HAP-1 (cell line): ENCODE measurements around the gene PPY.
A peak's percentile ranks its signal among the peaks of the same experiment; 100 is the strongest.
"Not testable (repeated sequence)": the region's sequence is repeated elsewhere in the genome, so short reads cannot be mapped to it uniquely, and the experiment has no call there.

Experiments used
- DNase-seq, 2 experiments: peaks; one replicate each; pipeline ENCODE4 v3.0.0-alpha.2; 2016 to 2020; ENCODE audit warnings: low spot score in 2 of 2
- H3K27me3 ChIP-seq: fragments of 250-450 bp; sonication (Bioruptor Pico); 2 replicates; pipeline ENCODE4 v1.5.1; 2020; ENCODE audit warnings: low read depth, mild to moderate bottlenecking, moderate library complexity
- H3K36me3 ChIP-seq: fragments of 250-450 bp; sonication (Bioruptor Pico); replicated peaks from 2 replicates; pipeline ENCODE4 v1.5.1; 2020; ENCODE audit warnings: mild to moderate bottlenecking
- H3K4me1 ChIP-seq: fragments of 250-450 bp; sonication (Bioruptor Pico); 2 replicates; pipeline ENCODE4 v1.5.1; 2020; ENCODE audit warnings: mild to moderate bottlenecking
- H3K4me3 ChIP-seq: fragments of 250-450 bp; sonication (Bioruptor Pico); 2 replicates; pipeline ENCODE4 v1.5.1; 2020; ENCODE audit warnings: mild to moderate bottlenecking, moderate library complexity
- H3K9me3 ChIP-seq: fragments of 250-450 bp; sonication (Bioruptor Pico); 2 replicates; pipeline ENCODE4 v1.5.1; 2020; ENCODE audit warnings: mild to moderate bottlenecking, moderate library complexity
- in situ Hi-C: fragments of 300-500 bp; cut with MboI; formaldehyde crosslinking; loops from 3 replicates; pipeline ENCODE4 v1.14.3; 2020; ENCODE audit warnings: low sequenced_read_pairs, inconsistent platforms, mixed read lengths

PPY gene

GRCh38 chr17:43952724-43953666 lies 10.7 kb upstream of the PPY start:
- DNase-seq = no peak
- Histone ChIP-seq H3K9me3 (no peaks in the 10 kb centered on the region), H3K36me3 (no peaks in the 10 kb centered on the region), H3K4me1 (no peaks in the 10 kb centered on the region), H3K27me3 (0 out of 2 replicates have a peak, but pooled peaks cover 2% of the 10 kb centered on the region), H3K4me3 (no peak overlapping the region)
- in situ Hi-C loops = no loop called here

DNA sequence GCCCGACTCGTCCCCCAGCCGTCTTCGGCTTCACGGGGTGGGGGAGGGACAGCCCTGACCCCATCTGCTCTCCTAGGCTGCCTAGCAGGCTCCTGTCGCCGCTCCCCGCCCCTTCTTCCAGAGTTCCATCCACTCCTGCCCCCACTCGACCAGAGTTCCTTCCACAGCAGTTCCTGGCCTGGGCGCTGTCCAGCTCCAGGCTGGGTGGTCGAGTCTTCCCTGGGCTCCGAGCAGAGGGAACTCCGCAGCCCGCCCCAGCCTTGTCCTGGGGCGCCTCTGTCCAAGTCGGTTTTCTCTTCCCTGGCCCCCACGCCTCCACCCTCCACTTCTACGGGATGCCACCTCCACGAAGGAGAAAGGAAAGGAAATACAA lies 10.1 kb upstream of the PPY start:
- no peaks in the 10 kb centered on the region for H3K9me3 ChIP-seq
- H3K36me3 ChIP-seq = no peaks in the 10 kb centered on the region
- 0 out of 2 replicates have a peak, but pooled peaks cover 2% of the 10 kb centered on the region for H3K27me3 ChIP-seq
- no peaks in the 10 kb centered on the region for H3K4me1 ChIP-seq
- no peak overlapping the region for H3K4me3 ChIP-seq
- in situ Hi-C loops = no loop called here
- no peak for DNase-seq

GRCh38 chr17:43951750-43952149 lies 9.5 kb upstream of the PPY start:
- Histone ChIP-seq H3K4me3 (no peak overlapping the region), H3K36me3 (no peaks in the 10 kb centered on the region), H3K27me3 (0 out of 2 replicates have a peak, but pooled peaks cover 2% of the 10 kb centered on the region), H3K4me1 (no peaks in the 10 kb centered on the region), H3K9me3 (no peaks in the 10 kb centered on the region)
- DNase-seq = no peak
- in situ Hi-C loops = no loop called here

DNA sequence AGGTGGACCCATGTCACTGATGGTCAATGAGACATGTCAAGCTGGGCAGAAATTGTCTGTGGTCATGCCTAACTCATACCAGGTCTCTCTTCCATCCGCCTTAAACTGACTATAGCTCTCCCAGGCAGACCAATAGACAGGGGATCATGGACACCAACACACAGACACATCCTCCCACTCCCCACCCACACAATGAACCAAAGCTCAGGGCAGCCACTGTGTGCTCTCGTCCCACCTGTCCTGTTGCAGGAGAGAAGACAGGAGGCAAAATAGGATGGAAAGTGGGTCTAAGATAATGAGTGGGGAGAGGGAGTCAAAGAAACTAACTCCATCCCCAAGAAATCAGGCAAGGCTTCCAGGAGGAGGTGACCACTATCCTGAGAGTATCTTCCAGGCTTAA lies 8.3 kb upstream of the PPY start:
- no peaks in the 10 kb centered on the region for H3K9me3 ChIP-seq
- H3K27me3 ChIP-seq = 0 out of 2 replicates have a peak, but pooled peaks cover 2% of the 10 kb centered on the region
- no peaks in the 10 kb centered on the region for H3K36me3 ChIP-seq
- H3K4me3 ChIP-seq = no peak overlapping the region
- DNase-seq = no peak
- H3K4me1 ChIP-seq = no peaks in the 10 kb centered on the region
- in situ Hi-C loops = no loop called here

DNA sequence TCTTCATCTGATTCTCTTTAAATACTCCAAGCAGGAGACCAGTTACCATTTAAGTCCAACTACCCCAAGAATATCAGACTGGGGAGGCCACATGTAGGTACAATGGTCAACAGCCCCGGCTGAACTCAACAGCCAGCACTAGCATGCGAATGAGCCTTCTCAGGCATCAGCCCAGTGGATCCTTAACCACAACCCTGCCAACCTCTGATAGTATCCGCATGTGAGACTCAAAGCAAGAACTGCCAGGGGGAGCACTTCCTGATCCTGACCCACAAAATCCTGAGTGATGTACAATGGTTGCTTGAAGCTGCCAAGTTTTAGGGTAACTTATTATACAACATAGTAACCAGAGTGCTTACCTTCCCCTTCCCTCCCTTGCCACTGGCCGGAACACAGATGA lies 7.5 kb upstream of the PPY start:
- H3K4me1 ChIP-seq = no peaks in the 10 kb centered on the region
- no peak overlapping the region for H3K4me3 ChIP-seq
- H3K9me3 ChIP-seq = no peaks in the 10 kb centered on the region
- no peaks in the 10 kb centered on the region for H3K36me3 ChIP-seq
- no peak for DNase-seq
- in situ Hi-C loops = no loop called here
- 0 out of 2 replicates have a peak, but pooled peaks cover 2% of the 10 kb centered on the region for H3K27me3 ChIP-seq

DNA sequence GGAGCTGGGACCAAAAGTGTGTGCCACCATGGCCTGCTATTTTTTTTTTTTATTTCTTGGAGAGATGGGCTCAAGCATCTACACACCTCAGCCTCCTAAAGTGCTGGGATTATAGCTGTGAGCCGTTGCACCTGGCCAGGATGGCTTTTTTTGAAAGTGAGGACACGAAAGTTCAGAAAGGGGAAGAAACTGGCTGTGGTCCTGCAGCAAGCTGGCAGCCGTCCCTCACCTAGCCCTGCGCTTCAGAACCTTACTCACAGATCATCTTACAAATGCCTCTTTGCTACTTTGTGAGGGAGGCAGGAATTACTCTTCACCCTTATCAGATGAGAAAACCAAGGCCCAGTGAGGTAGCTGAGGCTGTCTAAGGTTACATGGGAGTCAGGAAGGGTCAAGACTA lies 4.5 kb upstream of the PPY start:
- DNase-seq = no peak
- in situ Hi-C loops = no loop called here

DNA sequence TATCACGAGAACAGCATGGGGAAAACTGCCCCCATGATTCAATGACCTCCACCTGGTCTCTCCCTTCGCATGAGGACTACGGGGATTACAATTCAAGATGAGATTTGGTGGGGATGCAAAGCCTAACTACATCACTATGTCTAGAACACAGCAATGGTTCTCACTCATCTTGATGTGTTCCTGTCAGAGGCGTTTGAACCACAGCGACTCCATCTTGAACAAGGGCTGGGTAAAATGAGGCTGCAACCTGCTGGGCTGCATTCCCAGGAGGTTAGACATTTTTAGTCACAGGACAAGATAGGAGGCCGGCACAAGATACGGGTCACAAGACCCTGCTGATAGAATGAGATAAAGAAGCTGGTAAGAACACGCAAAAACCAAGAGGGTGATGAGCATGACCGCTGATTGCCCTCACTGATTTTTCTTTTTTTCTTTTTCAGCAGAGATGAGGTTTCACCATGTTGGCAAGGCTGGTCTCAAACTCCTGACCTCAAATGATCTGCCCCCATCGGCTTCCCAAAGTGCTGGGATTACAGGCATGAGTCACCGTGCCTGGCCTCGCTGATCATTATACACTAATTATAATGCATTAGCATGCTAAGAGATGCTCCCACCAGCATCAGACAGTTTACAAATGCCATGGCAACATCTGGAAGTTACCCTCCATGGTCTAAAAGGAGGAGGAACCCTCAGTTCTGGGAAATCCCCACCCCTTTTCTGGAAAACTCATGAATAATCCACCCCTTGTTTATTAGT lies 3.0 kb upstream of the PPY start:
- no peaks in the 10 kb centered on the region for H3K27me3 ChIP-seq
- in situ Hi-C loops = no loop called here
- no peaks in the 10 kb centered on the region for H3K4me1 ChIP-seq
- H3K4me3 ChIP-seq = no peak overlapping the region
- DNase-seq = peak; percentile 20 to 32
- H3K9me3 ChIP-seq = no peaks in the 10 kb centered on the region
- no peaks in the 10 kb centered on the region for H3K36me3 ChIP-seq

More for the DNA sequence above, 4.5 kb upstream of the PPY start:
- Histone ChIP-seq H3K4me1 (no peaks in the 10 kb centered on the region), H3K9me3 (no peaks in the 10 kb centered on the region), H3K36me3 (no peaks in the 10 kb centered on the region), H3K27me3 (0 out of 2 replicates have a peak, but pooled peaks cover 2% of the 10 kb centered on the region), H3K4me3 (no peak overlapping the region)

- H3K4me3 ChIP-seq = no peak overlapping the region
- no peaks in the 10 kb centered on the region for H3K36me3 ChIP-seq
- H3K4me1 ChIP-seq = peaks cover 9% of the 10 kb centered on the region
- in situ Hi-C loops = loop anchor here (5.0 kb wide), 1 partner anchor 52 kb away; no protein-coding TSS in a partner anchor
- H3K27me3 ChIP-seq = no peaks in the 10 kb centered on the region
- DNase-seq = peak; percentile 38 to 81
- H3K9me3 ChIP-seq = no peaks in the 10 kb centered on the region
These were observed 1.6 kb downstream of the PPY start for GRCh38 chr17:43940630-43941029.

- in situ Hi-C loops = loop anchor here (5.0 kb wide), 1 partner anchor 52 kb away; no protein-coding TSS in a partner anchor
- Histone ChIP-seq H3K36me3 (no peaks in the 10 kb centered on the region), H3K27me3 (no peaks in the 10 kb centered on the region), H3K9me3 (no peaks in the 10 kb centered on the region), H3K4me3 (no peak overlapping the region), H3K4me1 (peaks cover 9% of the 10 kb centered on the region)
- no peak for DNase-seq
These were observed 2.4 kb downstream of the PPY start for GRCh38 chr17:43939886-43940285.

- DNase-seq, H3K27me3 ChIP-seq, H3K36me3 ChIP-seq: not testable (repeated sequence)
These were observed 2.8 kb downstream of the PPY start for GRCh38 chr17:43939452-43939851.

DNA sequence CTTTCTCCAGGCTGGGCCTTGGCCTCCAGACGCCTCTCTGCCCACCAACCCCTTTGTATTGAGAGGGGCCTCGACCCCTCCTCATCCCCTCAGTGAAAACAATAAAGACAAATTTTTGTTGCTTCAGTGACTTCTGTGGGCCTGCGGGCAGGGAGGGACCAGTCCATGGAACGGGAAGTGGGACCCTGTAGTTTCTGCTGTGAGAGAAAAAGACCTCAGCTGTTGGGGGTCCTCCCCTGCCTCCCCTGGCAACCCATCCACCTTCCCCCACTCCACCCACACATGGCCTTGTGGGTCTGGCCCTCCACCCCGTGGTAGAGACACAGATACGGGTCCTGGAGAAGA lies 3.5 kb downstream of the PPY start:
- Histone ChIP-seq H3K4me3 (peak overlapping the region; percentile 22), H3K4me1 (peaks cover 9% of the 10 kb centered on the region), H3K27me3 (no peaks in the 10 kb centered on the region), H3K9me3 (no peaks in the 10 kb centered on the region), H3K36me3 (no peaks in the 10 kb centered on the region)
- in situ Hi-C loops = no loop called here
- no peak for DNase-seq

More at GRCh38 chr17:43939452-43939851, 2.8 kb downstream of the PPY start:
- H3K9me3 ChIP-seq, H3K4me3 ChIP-seq, H3K4me1 ChIP-seq, in situ Hi-C loops: not testable (repeated sequence)

DNA sequence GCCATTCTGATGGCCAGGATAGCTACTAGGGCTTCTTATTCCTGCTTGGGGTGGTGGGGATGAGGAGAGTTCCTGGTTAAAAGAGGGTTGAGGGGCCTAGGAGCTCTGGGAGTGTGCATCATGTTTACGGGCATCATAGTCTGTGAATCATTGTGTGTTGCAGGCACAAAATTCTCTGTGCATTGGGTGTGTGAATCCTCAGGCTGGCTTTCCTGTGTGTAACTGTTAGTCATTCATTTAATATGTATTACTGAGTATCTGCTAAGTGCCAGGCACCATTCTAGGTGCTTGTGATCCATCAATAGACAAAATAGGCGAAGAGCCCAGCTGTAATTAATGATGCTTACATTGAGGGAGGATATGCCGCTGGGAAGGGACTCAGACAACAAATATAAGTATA lies 5.8 kb downstream of the PPY start:
- Histone ChIP-seq H3K4me1 (peaks cover 9% of the 10 kb centered on the region), H3K36me3 (no peaks in the 10 kb centered on the region), H3K4me3 (no peak overlapping the region), H3K27me3 (no peaks in the 10 kb centered on the region), H3K9me3 (no peaks in the 10 kb centered on the region)
- in situ Hi-C loops = no loop called here
- DNase-seq = no peak

- no peaks in the 10 kb centered on the region for H3K9me3 ChIP-seq
- H3K36me3 ChIP-seq = no peaks in the 10 kb centered on the region
- H3K27me3 ChIP-seq = no peaks in the 10 kb centered on the region
- no peak for DNase-seq
- in situ Hi-C loops = no loop called here
- H3K4me1 ChIP-seq = peaks cover 9% of the 10 kb centered on the region
- H3K4me3 ChIP-seq = no peak overlapping the region
These were observed 6.4 kb downstream of the PPY start for GRCh38 chr17:43935926-43936261.
